HepG2 (cell line): ENCODE data around the gene CASZ1. TPM values are rescaled to one million over a fixed set of nuclear protein-coding genes. Genes with fewer than 3 reads are reported as not detected.

Experiments used
- ATAC-seq: fragments of 200-7000 bp; cut with Tn5 transposase; 3 replicates; pipeline ENCODE4 v1.9.1; 2020; ENCODE audit warnings: mild to moderate bottlenecking, moderate library complexity
- BruUV-seq: library from RNA; stranded (reverse); fragments of 400-500 nt; replicated peaks from 2 replicates; lab custom pipeline; 2021; lab: Mats Ljungman, UMichigan
- CTCF ChIA-PET: fragments of 300-600 bp; formaldehyde crosslinking; extraction: SDS; loops from one replicate; lab custom pipeline; 2021; ENCODE audit warnings: low total read pairs, inconsistent platforms, low intra/inter-chr PET ratio; lab: Yijun Ruan, JAX
- POLR2A ChIA-PET: fragments of 350-600 bp; sonication (Branson Sonifier 250); formaldehyde crosslinking; loops from one replicate; lab custom pipeline; 2020; ENCODE audit warnings: antibody characterized with exemption, inconsistent platforms; lab: Yijun Ruan, JAX
- DNase-seq: peaks from one replicate; pipeline ENCODE4 v3.0.0-alpha.2; 2015; ENCODE audit warnings: low spot score
- FAIRE-seq: peaks from 3 replicates; lab custom pipeline; 2011; peaks lifted over from hg19 to GRCh38; lab: Jason Lieb, UNC
- H2AFZ ChIP-seq: one replicate; pipeline ENCODE4 v1.6.1; 2011; ENCODE audit warnings: low read length, inconsistent platforms
- H3K27ac ChIP-seq: fragments of 300-600 bp; 3 replicates; pipeline ENCODE4 v1.8.0; 2011; ENCODE audit warnings: mixed run types, mild to moderate bottlenecking, mixed read lengths, low read length, inconsistent platforms; ENCODE audit not compliant: insufficient read depth; ENCODE audit errors: extremely low read length
- H3K27me3 ChIP-seq, 2 experiments: fragments of 200-600 bp in 1 of 2; 2 replicates in 1 of 2; 3 replicates in 1 of 2; pipeline versions ENCODE4 v1.6.0 to v1.8.0; 2011; ENCODE audit warnings: low read length in 2 of 2, mild to moderate bottlenecking in 2 of 2, moderate library complexity in 2 of 2, inconsistent platforms in 1 of 2; ENCODE audit not compliant: insufficient read depth in 2 of 2, control insufficient read depth in 1 of 2
- H3K36me3 ChIP-seq, 2 experiments: fragments of 200-600 bp in 1 of 2; replicated peaks in 1 of 2; 2 replicates in 1 of 2; 3 replicates in 1 of 2; pipeline versions ENCODE4 v1.5.1 to v1.8.0; 2011; ENCODE audit warnings: low read length in 2 of 2, inconsistent platforms in 1 of 2; ENCODE audit not compliant: insufficient read depth in 2 of 2, control insufficient read depth in 1 of 2
- H3K4me1 ChIP-seq: 2 replicates; pipeline ENCODE4 v1.5.1; 2012; ENCODE audit warnings: low read length, inconsistent platforms; ENCODE audit not compliant: insufficient read depth
- H3K4me2 ChIP-seq: 2 replicates; pipeline ENCODE4 v1.6.0; 2011; ENCODE audit warnings: low read depth, low read length, inconsistent platforms
- H3K4me3 ChIP-seq, 3 experiments: fragments of 200-600 bp in 1 of 3; sonication (generic), shearing (Covaris generic) in 1 of 3; replicated peaks in 1 of 3; 2 replicates each; pipeline ENCODE4 v1.5.1; 2011 to 2016; ENCODE audit warnings: low read length in 3 of 3, inconsistent platforms in 2 of 3, low read depth in 2 of 3, mild to moderate bottlenecking in 2 of 3, control low read depth in 1 of 3, mixed read lengths in 1 of 3; ENCODE audit not compliant: insufficient read depth in 1 of 3
- H3K79me2 ChIP-seq: one replicate; pipeline ENCODE4 v1.6.1; 2011; ENCODE audit warnings: low read length, inconsistent platforms; ENCODE audit not compliant: insufficient read depth
- H3K9ac ChIP-seq: 2 replicates; pipeline ENCODE4 v1.6.0; 2011; ENCODE audit warnings: mild to moderate bottlenecking, low read depth, low read length, inconsistent platforms; ENCODE audit not compliant: insufficient read depth
- H3K9me3 ChIP-seq: 2 replicates; pipeline ENCODE4 v1.5.1; 2012; ENCODE audit warnings: mild to moderate bottlenecking, low read length
- H4K20me1 ChIP-seq: 2 replicates; pipeline ENCODE4 v1.6.0; 2011; ENCODE audit warnings: inconsistent platforms, mild to moderate bottlenecking, low read length, moderate library complexity; ENCODE audit not compliant: insufficient read depth
- DNMT1 ChIP-seq: sonication (generic); formaldehyde crosslinking; IDR thresholded peaks from 2 replicates; pipeline ENCODE4 v1.5.1; 2020; ENCODE audit warnings: mild to moderate bottlenecking, missing genetic modification reagents
- HNF4A ChIP-seq: sonication (generic); formaldehyde crosslinking; IDR thresholded peaks from 2 replicates; pipeline ENCODE4 v1.4.0; 2020; ENCODE audit warnings: missing genetic modification reagents
- KLF11 ChIP-seq: IDR thresholded peaks from 2 replicates; pipeline ENCODE4 v1.6.1; 2016; ENCODE audit warnings: missing compliant biosample characterization
- MYC ChIP-seq: sonication (generic); formaldehyde crosslinking; IDR thresholded peaks from 2 replicates; pipeline ENCODE4 v1.9.0; 2021; ENCODE audit warnings: missing genetic modification reagents, borderline replicate concordance
- MZF1 ChIP-seq: sonication (generic); formaldehyde crosslinking; IDR thresholded peaks from 2 replicates; pipeline ENCODE4 v1.8.1; 2023; ENCODE audit warnings: mild to moderate bottlenecking, missing genetic modification reagents, borderline replicate concordance
- SAP130 ChIP-seq: IDR thresholded peaks from 2 replicates; pipeline ENCODE4 v1.6.1; 2016; ENCODE audit warnings: low read depth
- ZBTB8A ChIP-seq: sonication (generic); formaldehyde crosslinking; IDR thresholded peaks from 2 replicates; pipeline ENCODE4 v1.4.0; 2020; ENCODE audit warnings: mild to moderate bottlenecking, low read depth, missing genetic modification reagents, borderline replicate concordance
- ZNF256 ChIP-seq: sonication (generic); formaldehyde crosslinking; conservative IDR thresholded peaks from 2 replicates; pipeline ENCODE4 v1.4.0; 2020; ENCODE audit warnings: missing genetic modification reagents
- ZNF83 ChIP-seq: sonication (generic); formaldehyde crosslinking; IDR thresholded peaks from 2 replicates; pipeline ENCODE4 v1.4.0; 2020; ENCODE audit warnings: missing genetic modification reagents, mild to moderate bottlenecking, borderline replicate concordance
- WGBS: methylation state at CpG from one replicate; pipeline ENCODE4 v1.1.6; 2017; ENCODE audit warnings: low lambda C conversion rate; 5-methylcytosine and 5-hydroxymethylcytosine counted together
- in situ Hi-C: cut with HindIII; loops from 2 replicates; pipeline ENCODE4 v1.10.0; 2017; ENCODE audit warnings: low pct_unique_long_range_greater_than_20kb; ENCODE audit not compliant: extremely low pct_ligation_motif_present
- intact Hi-C: fragments of 100-400 bp; cut with micrococcal nuclease; formaldehyde crosslinking; loops from one replicate; pipeline ENCODE4 v1.10.0; 2022; ENCODE audit not compliant: unreplicated experiment
- polyA plus RNA-seq, 8 experiments: library from polyadenylated mRNA; depleted of rRNA in 3 of 8; stranded (reverse) in 7 of 8; unstranded in 1 of 8; fragments of >200 nt; fragmentation: Illumina TruSeq in 4 of 8; extraction: Trizol in 4 of 8; gene quantifications; 2 replicates each; pipeline versions ENCODE4 v1.2.1 to v1.2.3, GENCODE V29; 2011 to 2016; ENCODE audit warnings: low read depth in 4 of 8, missing spikeins in 1 of 8, mixed read lengths in 1 of 8; ENCODE audit not compliant: insufficient read depth in 1 of 8
- total RNA-seq, 5 experiments: library from RNA; depleted of rRNA; stranded (reverse); fragments of >200 nt; fragmentation: Illumina TruSeq; extraction: Trizol; gene quantifications; 2 replicates each; pipeline ENCODE4 v1.2.3, GENCODE V29; 2016; ENCODE audit warnings: low read depth in 1 of 5
- TF ChIP-seq, protein P1 (sequence below): IDR thresholded peaks from 2 replicates; pipeline ENCODE4 v1.6.1; 2018; ENCODE audit warnings: missing genetic modification reagents
- TF ChIP-seq, protein P2 (sequence below): sonication (generic); formaldehyde crosslinking; IDR thresholded peaks from 2 replicates; pipeline ENCODE4 v1.5.1; 2020; ENCODE audit warnings: mild to moderate bottlenecking, moderate library complexity, missing genetic modification reagents
- TF ChIP-seq, protein P3 (sequence below): sonication (generic); formaldehyde crosslinking; IDR thresholded peaks from 2 replicates; pipeline ENCODE4 v1.4.0; 2020; ENCODE audit warnings: missing genetic modification reagents

The CASZ1 gene
- total and polyA plus RNA-seq, 2 of the 13 experiments (the other 11 are each of a cell fraction or from before 2014, with no cell fraction given), result 1.9 to 3.7 TPM

DNA sequence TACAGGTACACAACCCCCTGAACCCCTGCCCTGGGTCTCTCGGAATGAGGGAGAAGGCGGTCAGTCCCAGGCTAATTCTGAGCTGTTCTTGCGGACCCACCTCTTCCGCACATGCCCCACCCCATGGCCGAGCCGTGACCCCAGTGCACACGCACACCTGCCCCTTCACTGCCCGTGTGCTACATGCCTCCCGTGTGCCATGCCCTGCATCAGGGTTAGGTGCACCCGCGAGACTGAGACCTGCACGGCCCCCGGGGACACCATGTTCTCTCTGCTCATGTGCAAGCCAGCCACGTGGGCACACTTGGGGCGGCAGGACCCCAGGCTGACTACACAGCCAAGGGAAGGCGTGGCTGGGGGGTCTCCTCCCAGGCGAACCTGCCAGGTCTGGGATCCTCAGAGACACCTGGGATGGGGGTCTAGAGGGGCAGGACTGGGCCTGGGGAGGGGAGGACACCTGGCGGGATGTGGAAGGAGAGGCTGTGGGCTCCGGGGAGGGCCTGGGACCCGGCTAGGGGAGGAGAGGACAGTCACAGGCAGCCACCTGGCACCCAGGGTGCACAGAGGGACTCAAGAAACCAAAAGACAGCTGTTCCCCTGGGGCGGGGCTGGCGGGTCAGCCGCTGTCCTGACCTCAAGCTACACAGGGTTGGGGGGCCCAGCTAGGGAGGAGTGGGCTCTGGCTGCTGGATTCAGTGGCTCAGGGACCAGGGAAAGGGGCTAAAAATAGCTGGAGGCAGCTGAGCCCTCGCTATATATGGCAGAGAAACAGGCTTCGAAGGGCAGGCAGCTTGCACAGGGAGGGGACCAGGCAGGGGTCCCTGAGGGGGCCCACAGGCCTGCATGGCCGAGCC lies 133.4 kb downstream of the CASZ1 start:
- CTCF ChIA-PET, result no interaction called here
- no TSS peak for BruUV-seq
- H3K27me3 ChIP-seq, result no peaks in the 10 kb centered on the region
- no peaks in the 10 kb centered on the region for H3K9me3 ChIP-seq
- peaks cover 12% of the 10 kb centered on the region for H3K4me1 ChIP-seq
- H3K36me3 ChIP-seq, result no peaks in the 10 kb centered on the region
- H3K9ac ChIP-seq, result no peak overlapping the region
- POLR2A ChIA-PET, result no interaction called here
- WGBS, result 92% methylated on average over 19 of the region's 26 CpGs
- no peak overlapping the region for H3K4me3 ChIP-seq
- H2AFZ ChIP-seq, result no peak overlapping the region
- DNase-seq, result no peak
- no peaks in the 10 kb centered on the region for H3K79me2 ChIP-seq
- no peak overlapping the region for H3K4me2 ChIP-seq
- no peak overlapping the region for H3K27ac ChIP-seq
- intact Hi-C loops (no loop called here), in situ Hi-C loops (no loop called here)
- no peak for ATAC-seq
- no peaks in the 10 kb centered on the region for H4K20me1 ChIP-seq
- FAIRE-seq, result no peak
- TF ChIP-seq ZNF83, result no peak
- no peak for TF ChIP-seq SAP130
- TF ChIP-seq, protein P1, sequence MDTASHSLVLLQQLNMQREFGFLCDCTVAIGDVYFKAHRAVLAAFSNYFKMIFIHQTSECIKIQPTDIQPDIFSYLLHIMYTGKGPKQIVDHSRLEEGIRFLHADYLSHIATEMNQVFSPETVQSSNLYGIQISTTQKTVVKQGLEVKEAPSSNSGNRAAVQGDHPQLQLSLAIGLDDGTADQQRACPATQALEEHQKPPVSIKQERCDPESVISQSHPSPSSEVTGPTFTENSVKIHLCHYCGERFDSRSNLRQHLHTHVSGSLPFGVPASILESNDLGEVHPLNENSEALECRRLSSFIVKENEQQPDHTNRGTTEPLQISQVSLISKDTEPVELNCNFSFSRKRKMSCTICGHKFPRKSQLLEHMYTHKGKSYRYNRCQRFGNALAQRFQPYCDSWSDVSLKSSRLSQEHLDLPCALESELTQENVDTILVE (CRISPR knock-in tag), result no peak
- no peak for TF ChIP-seq KLF11
- TF ChIP-seq MYC (CRISPR knock-in tag), result no peak
- TF ChIP-seq ZNF256 (CRISPR knock-in tag), result no peak
- TF ChIP-seq HNF4A (CRISPR knock-in tag), result no peak
- TF ChIP-seq, protein P2, sequence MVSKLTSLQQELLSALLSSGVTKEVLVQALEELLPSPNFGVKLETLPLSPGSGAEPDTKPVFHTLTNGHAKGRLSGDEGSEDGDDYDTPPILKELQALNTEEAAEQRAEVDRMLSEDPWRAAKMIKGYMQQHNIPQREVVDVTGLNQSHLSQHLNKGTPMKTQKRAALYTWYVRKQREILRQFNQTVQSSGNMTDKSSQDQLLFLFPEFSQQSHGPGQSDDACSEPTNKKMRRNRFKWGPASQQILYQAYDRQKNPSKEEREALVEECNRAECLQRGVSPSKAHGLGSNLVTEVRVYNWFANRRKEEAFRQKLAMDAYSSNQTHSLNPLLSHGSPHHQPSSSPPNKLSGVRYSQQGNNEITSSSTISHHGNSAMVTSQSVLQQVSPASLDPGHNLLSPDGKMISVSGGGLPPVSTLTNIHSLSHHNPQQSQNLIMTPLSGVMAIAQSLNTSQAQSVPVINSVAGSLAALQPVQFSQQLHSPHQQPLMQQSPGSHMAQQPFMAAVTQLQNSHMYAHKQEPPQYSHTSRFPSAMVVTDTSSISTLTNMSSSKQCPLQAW, result no peak
- TF ChIP-seq, protein P3, sequence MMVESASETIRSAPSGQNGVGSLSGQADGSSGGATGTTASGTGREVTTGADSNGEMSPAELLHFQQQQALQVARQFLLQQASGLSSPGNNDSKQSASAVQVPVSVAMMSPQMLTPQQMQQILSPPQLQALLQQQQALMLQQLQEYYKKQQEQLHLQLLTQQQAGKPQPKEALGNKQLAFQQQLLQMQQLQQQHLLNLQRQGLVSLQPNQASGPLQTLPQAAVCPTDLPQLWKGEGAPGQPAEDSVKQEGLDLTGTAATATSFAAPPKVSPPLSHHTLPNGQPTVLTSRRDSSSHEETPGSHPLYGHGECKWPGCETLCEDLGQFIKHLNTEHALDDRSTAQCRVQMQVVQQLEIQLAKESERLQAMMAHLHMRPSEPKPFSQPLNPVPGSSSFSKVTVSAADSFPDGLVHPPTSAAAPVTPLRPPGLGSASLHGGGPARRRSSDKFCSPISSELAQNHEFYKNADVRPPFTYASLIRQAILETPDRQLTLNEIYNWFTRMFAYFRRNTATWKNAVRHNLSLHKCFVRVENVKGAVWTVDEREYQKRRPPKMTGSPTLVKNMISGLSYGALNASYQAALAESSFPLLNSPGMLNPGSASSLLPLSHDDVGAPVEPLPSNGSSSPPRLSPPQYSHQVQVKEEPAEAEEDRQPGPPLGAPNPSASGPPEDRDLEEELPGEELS, result no peak
- no peak for TF ChIP-seq DNMT1 (CRISPR knock-in tag)
- no peak for TF ChIP-seq MZF1 (CRISPR knock-in tag)
- TF ChIP-seq ZBTB8A (CRISPR knock-in tag), result no peak
